HL-60 (cell line): ENCODE results near the gene SOX10.

Experiments used
- POLR2AphosphoS5 ChIP-seq: IDR thresholded peaks from 2 replicates; pipeline ENCODE4 v1.6.1; 2012; ENCODE audit warnings: low read depth
- SPI1 ChIP-seq: IDR thresholded peaks from 2 replicates; pipeline ENCODE4 v1.6.1; 2012; ENCODE audit warnings: low read depth, mild to moderate bottlenecking, borderline replicate concordance
- TF ChIP-seq, protein P1 (sequence below): IDR thresholded peaks from one replicate; pipeline ENCODE4 v1.5.1; 2011; ENCODE audit warnings: low read length, control low read depth, inconsistent platforms; ENCODE audit not compliant: insufficient read depth

DNA sequence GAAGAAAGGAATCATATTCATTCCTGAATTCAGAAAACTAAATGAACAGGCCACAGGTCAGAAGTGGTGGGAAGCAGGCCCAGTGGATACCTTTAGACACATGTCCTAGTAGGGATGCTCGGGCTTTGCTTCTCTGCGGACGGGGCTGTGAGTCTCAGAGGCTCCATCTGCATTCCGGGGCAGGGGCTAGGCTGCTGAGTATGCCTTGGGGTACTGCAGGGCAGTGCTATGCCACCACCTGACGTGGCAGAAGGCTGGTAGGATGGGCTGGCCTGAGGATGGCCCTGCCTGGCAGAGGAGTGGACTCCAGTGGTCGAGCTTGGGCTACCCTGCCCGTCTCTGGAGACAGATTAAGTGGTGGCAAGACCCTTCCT lies 40.5 kb downstream of the SOX10 start:
- TF ChIP-seq, protein P1, sequence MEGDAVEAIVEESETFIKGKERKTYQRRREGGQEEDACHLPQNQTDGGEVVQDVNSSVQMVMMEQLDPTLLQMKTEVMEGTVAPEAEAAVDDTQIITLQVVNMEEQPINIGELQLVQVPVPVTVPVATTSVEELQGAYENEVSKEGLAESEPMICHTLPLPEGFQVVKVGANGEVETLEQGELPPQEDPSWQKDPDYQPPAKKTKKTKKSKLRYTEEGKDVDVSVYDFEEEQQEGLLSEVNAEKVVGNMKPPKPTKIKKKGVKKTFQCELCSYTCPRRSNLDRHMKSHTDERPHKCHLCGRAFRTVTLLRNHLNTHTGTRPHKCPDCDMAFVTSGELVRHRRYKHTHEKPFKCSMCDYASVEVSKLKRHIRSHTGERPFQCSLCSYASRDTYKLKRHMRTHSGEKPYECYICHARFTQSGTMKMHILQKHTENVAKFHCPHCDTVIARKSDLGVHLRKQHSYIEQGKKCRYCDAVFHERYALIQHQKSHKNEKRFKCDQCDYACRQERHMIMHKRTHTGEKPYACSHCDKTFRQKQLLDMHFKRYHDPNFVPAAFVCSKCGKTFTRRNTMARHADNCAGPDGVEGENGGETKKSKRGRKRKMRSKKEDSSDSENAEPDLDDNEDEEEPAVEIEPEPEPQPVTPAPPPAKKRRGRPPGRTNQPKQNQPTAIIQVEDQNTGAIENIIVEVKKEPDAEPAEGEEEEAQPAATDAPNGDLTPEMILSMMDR, result no peak
- no peak for TF ChIP-seq POLR2AphosphoS5
- TF ChIP-seq SPI1, result no peak
